ENCODE data around the gene GGCT. TPM values are rescaled to one million over a fixed set of nuclear protein-coding genes. Genes with fewer than 3 reads are reported as not detected.

Gene GGCT
- total RNA-seq, 1 experiment from 2014 or later = 73.5 TPM

- no peak overlapping the region for H2AFZ ChIP-seq (ENCODE audit: low read length)
- H3K4me3 ChIP-seq (ENCODE audit: low read length) = no peak overlapping the region
- no peak overlapping the region for H3K4me2 ChIP-seq (ENCODE audit: low read depth, low read length, poor library complexity, severe bottlenecking)
- H3K9ac ChIP-seq (ENCODE audit: low read length) = no peak overlapping the region
- peaks cover 8% of the 10 kb centered on the region for H3K4me1 ChIP-seq (ENCODE audit: low read length)
- H3K36me3 ChIP-seq (ENCODE audit: insufficient read depth, low read length) = no peaks in the 10 kb centered on the region
- no peaks in the 10 kb centered on the region for H3K9me2 ChIP-seq (replicated peaks; ENCODE audit: insufficient read depth, low read length)
- no peaks in the 10 kb centered on the region for H3K79me2 ChIP-seq (ENCODE audit: low read length)
- H3K9me3 ChIP-seq (ENCODE audit: low read length) = no peaks in the 10 kb centered on the region
- H3K27me3 ChIP-seq (ENCODE audit: low read length) = no peaks in the 10 kb centered on the region
- H3K27ac ChIP-seq (ENCODE audit: low read length) = no peak overlapping the region
- no peak for DNase-seq
- no peaks in the 10 kb centered on the region for H4K20me1 ChIP-seq (ENCODE audit: insufficient read depth, low read depth, low read length)
These were observed 56.0 kb downstream of the GGCT start for GRCh38 chr7:30448461-30449189.

GRCh38 chr7:30447466-30447865 lies 57.2 kb downstream of the GGCT start:
- Histone ChIP-seq H3K27me3 (ENCODE audit: low read length) (no peaks in the 10 kb centered on the region), H3K79me2 (ENCODE audit: low read length) (no peaks in the 10 kb centered on the region), H3K9me3 (ENCODE audit: low read length) (no peaks in the 10 kb centered on the region), H3K9me2 (replicated peaks; ENCODE audit: insufficient read depth, low read length) (no peaks in the 10 kb centered on the region), H3K4me1 (ENCODE audit: low read length) (peaks cover 8% of the 10 kb centered on the region), H3K4me3 (ENCODE audit: low read length) (no peak overlapping the region), H3K36me3 (ENCODE audit: insufficient read depth, low read length) (no peaks in the 10 kb centered on the region), H3K4me2 (ENCODE audit: low read depth, low read length, poor library complexity, severe bottlenecking) (no peak overlapping the region), H2AFZ (ENCODE audit: low read length) (no peak overlapping the region), H3K27ac (ENCODE audit: low read length) (no peak overlapping the region), H3K9ac (ENCODE audit: low read length) (no peak overlapping the region), H4K20me1 (ENCODE audit: insufficient read depth, low read depth, low read length) (no peaks in the 10 kb centered on the region)
- DNase-seq = no peak

Other genes with a start within 250 kb of the GGCT start
- gene ZNRF2, start 220.2 kb downstream of the GGCT start, total RNA-seq (2014; rRNA removed; shearing (Covaris generic); ENCODE audit: low replicate concordance) = 43.0 and 45.3 TPM in 2 replicates
- 4.5 and 6.7 TPM in 2 replicates for gene NOD1, start 26.0 kb downstream of the GGCT start, total RNA-seq (2014; rRNA removed; shearing (Covaris generic); ENCODE audit: low replicate concordance)
- gene GARS1, start 90.0 kb upstream of the GGCT start, total RNA-seq (2014; rRNA removed; shearing (Covaris generic); ENCODE audit: low replicate concordance) = 237 and 296 TPM in 2 replicates
- not detected in 2 replicates for gene CRHR2, start 177.6 kb upstream of the GGCT start, total RNA-seq (2014; rRNA removed; shearing (Covaris generic); ENCODE audit: low replicate concordance)
- not detected in 2 replicates for gene INMT, start 247.3 kb upstream of the GGCT start, total RNA-seq (2014; rRNA removed; shearing (Covaris generic); ENCODE audit: low replicate concordance)

Measured in Karpas-422 (cell line).